PC-3 (cell line): Measurements from ENCODE around the gene CHRM2.

ENCODE experiments used
- CTCF ChIP-seq: fragments of 300-600 bp; sonication (generic); conservative IDR thresholded peaks from 2 replicates; pipeline ENCODE4 v1.5.1; 2017; ENCODE audit warnings: antibody characterized with exemption, low read depth, mild to moderate bottlenecking, low read length
- EZH2 ChIP-seq: fragments of 300-600 bp; sonication (generic); IDR thresholded peaks from one replicate; pipeline ENCODE4 v1.6.1; 2017; ENCODE audit warnings: antibody characterized with exemption, mild to moderate bottlenecking, low read length; ENCODE audit not compliant: unreplicated experiment
- EZH2phosphoT487 ChIP-seq: fragments of 300-600 bp; sonication (generic); IDR thresholded peaks from 2 replicates; pipeline ENCODE4 v1.6.1; 2018; ENCODE audit warnings: mild to moderate bottlenecking, antibody characterized with exemption, low read length, borderline replicate concordance

- no peak for TF ChIP-seq CTCF
- TF ChIP-seq EZH2, result no peak
- no peak for TF ChIP-seq EZH2phosphoT487
Observed at GRCh38 chr7:137026176-137026500, 157.7 kb downstream of the CHRM2 start.
